K562 (cell line): ENCODE data around the gene ACOT13. TPM values are rescaled to one million over a fixed set of nuclear protein-coding genes. Genes with fewer than 3 reads are reported as not detected.

Experiments
- ARID3B ChIP-seq: fragments of 250-450 bp; sonication (Bioruptor Pico); IDR thresholded peaks from 2 replicates; pipeline ENCODE4 v1.4.0; 2020; ENCODE audit warnings: borderline replicate concordance
- DACH1 ChIP-seq: fragments of 450-650 bp; IDR thresholded peaks from 2 replicates; pipeline ENCODE4 v1.6.1; 2018; ENCODE audit not compliant: partially characterized antibody
- GABPA ChIP-seq: fragments of 200-800 bp; sonication (Bioruptor generic); conservative IDR thresholded peaks from 2 replicates; pipeline ENCODE4 v1.6.1; 2016; ENCODE audit warnings: low read depth, missing genetic modification characterization, missing compliant biosample characterization
- HDAC6 ChIP-seq: IDR thresholded peaks from 2 replicates; pipeline ENCODE4 v1.6.1; 2012; ENCODE audit warnings: low read depth, mild to moderate bottlenecking, control low read depth, inconsistent platforms, low read length, moderate library complexity
- HNRNPK ChIP-seq: fragments of 200-400 bp; formaldehyde crosslinking; IDR thresholded peaks from one replicate; pipeline ENCODE4 v1.6.1; 2018; ENCODE audit warnings: mild to moderate bottlenecking, low read depth, low read length; ENCODE audit not compliant: poor library complexity, severe bottlenecking
- KDM4B ChIP-seq, 2 experiments: fragments of 450-650 bp in 1 of 2; sonication (generic) in 1 of 2; IDR thresholded peaks; 2 replicates each; pipeline ENCODE4 v1.6.1; 2016 to 2017; ENCODE audit warnings: borderline replicate concordance in 2 of 2, antibody characterized with exemption in 1 of 2, low read depth in 1 of 2, mild to moderate bottlenecking in 1 of 2
- NR4A1 ChIP-seq, 2 experiments: fragments of 250-450 bp in 1 of 2; fragments of 450-650 bp in 1 of 2; sonication (Bioruptor Pico) in 1 of 2; IDR thresholded peaks; 2 replicates each; pipeline versions ENCODE4 v1.4.0 to v1.6.1; 2016 to 2020; ENCODE audit warnings: mild to moderate bottlenecking in 2 of 2, missing compliant biosample characterization in 1 of 2, missing genetic modification characterization in 1 of 2, moderate library complexity in 1 of 2
- POLR2AphosphoS2 ChIP-seq: IDR thresholded peaks from 2 replicates; pipeline ENCODE4 v1.6.1; 2012; ENCODE audit warnings: low read length, improper control_type of control experiment
- POLR2H ChIP-seq: IDR thresholded peaks from 2 replicates; pipeline ENCODE4 v1.6.1; 2016; ENCODE audit warnings: missing genetic modification characterization, low read depth, mild to moderate bottlenecking, control low read depth, missing compliant biosample characterization, moderate library complexity
- RFX5 ChIP-seq: IDR thresholded peaks from 2 replicates; pipeline ENCODE4 v1.6.1; 2011; ENCODE audit warnings: low read depth, mild to moderate bottlenecking, improper control_type of control experiment, low read length
- SMARCA4 ChIP-seq: fragments of 450-650 bp; IDR thresholded peaks from 2 replicates; pipeline ENCODE4 v1.6.1; 2016
- SUPT5H ChIP-seq: fragments of 450-650 bp; IDR thresholded peaks from 2 replicates; pipeline ENCODE4 v1.6.1; 2016
- TFE3 ChIP-seq: fragments of 450-650 bp; formaldehyde crosslinking; IDR thresholded peaks from 2 replicates; pipeline ENCODE4 v1.4.0; 2020; ENCODE audit warnings: mild to moderate bottlenecking, mixed read lengths
- THRB ChIP-seq: fragments of 450-650 bp; formaldehyde crosslinking; conservative IDR thresholded peaks from 2 replicates; pipeline ENCODE4 v1.4.0; 2022; ENCODE audit warnings: mild to moderate bottlenecking, missing genetic modification characterization
- ZBTB9 ChIP-seq: fragments of 450-650 bp; formaldehyde crosslinking; IDR thresholded peaks from 2 replicates; pipeline ENCODE4 v1.4.0; 2020; ENCODE audit warnings: mild to moderate bottlenecking, moderate library complexity
- ZFP1 ChIP-seq: fragments of 450-650 bp; formaldehyde crosslinking; IDR thresholded peaks from 2 replicates; pipeline ENCODE4 v1.4.0; 2020; ENCODE audit warnings: mild to moderate bottlenecking, mixed read lengths
- ZNF146 ChIP-seq: IDR thresholded peaks from one replicate; pipeline ENCODE4 v1.6.1; 2018; ENCODE audit warnings: missing compliant biosample characterization; ENCODE audit not compliant: unreplicated experiment
- ZNF253 ChIP-seq: fragments of 250-450 bp; sonication (Bioruptor Pico); conservative IDR thresholded peaks from 2 replicates; pipeline ENCODE4 v1.6.1; 2021; ENCODE audit warnings: mild to moderate bottlenecking
- ZNF324 ChIP-seq: fragments of 250-450 bp; sonication (Bioruptor Pico); IDR thresholded peaks from 2 replicates; pipeline ENCODE4 v1.4.0; 2020; ENCODE audit warnings: mild to moderate bottlenecking
- ZNF696 ChIP-seq: fragments of 250-450 bp; sonication (Bioruptor Pico); conservative IDR thresholded peaks from 2 replicates; pipeline ENCODE4 v1.4.0; 2020; ENCODE audit warnings: mild to moderate bottlenecking, moderate library complexity
- polyA plus RNA-seq, 8 experiments: library from polyadenylated mRNA; depleted of rRNA in 4 of 8; stranded (reverse) in 5 of 8; unstranded in 3 of 8; fragments of >200 nt; fragmentation: Nextera tagmentation in 2 of 8; fragmentation: Illumina TruSeq in 1 of 8; extraction: Ambion mirVana in 2 of 8; extraction: Trizol in 1 of 8; gene quantifications; 2 replicates each; pipeline versions ENCODE4 v1.2.1 to v1.2.3, GENCODE V29; 2011 to 2014; ENCODE audit warnings: inconsistent platforms in 1 of 8, missing spikeins in 1 of 8
- total RNA-seq, 7 experiments: library from RNA; depleted of rRNA in 6 of 7; stranded (reverse); fragments of >200 nt in 6 of 7; fragmentation: Illumina TruSeq in 2 of 7; extraction: Trizol in 2 of 7; gene quantifications; 2 replicates each; pipeline versions ENCODE4 v1.2.1 to v1.2.3, GENCODE V29; 2011 to 2021; ENCODE audit warnings: low replicate concordance in 1 of 7

The ACOT13 gene
- total and polyA plus RNA-seq, 9 of the 15 experiments (the other 6 are each of a cell fraction or from before 2014, with no cell fraction given): 14.1 to 129 (median 65.7) TPM

DNA sequence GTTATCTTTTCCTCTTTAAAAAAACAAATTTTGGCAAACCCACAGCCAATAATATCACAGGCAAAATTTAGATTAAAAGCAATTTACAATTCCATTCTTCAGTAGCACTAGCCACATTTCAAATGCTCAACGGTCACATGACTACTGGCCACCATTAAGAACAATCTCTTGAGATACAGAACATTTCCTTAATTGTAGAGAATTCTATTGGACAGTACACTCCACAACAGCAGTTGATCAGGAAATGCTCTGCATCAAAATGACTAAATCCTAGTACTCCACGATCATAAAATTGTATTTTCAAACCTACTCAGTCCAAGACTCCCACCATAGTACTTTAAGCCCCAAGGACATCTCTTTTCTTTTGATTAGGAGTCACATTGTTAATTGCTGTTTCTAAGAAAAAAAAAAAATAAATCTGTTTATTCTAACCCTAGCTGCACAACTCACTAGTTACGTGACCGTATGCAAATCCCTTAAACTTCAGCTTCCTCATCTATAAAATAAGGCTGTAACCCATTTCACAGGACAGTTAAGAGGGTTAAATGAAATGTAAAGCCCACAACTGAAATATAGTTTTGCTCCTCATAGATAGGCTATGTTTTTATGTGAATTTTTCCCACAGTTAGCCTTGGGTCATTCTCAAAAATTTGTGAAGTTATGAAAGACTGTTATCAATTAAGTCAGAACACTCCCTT, 42.3 kb downstream of the ACOT13 start (continued):
- TF ChIP-seq ZNF324 (CRISPR knock-in tag) (no peak), ZNF146 (CRISPR knock-in tag) (no peak), RFX5 (no peak), ARID3B (CRISPR knock-in tag) (no peak), NR4A1 (CRISPR knock-in tag; IDR thresholded peaks at IDR 0.05) (no peak), NR4A1 (tag; IDR thresholded peaks at IDR 0.05) (no peak), ZFP1 (CRISPR knock-in tag) (no peak), DACH1 (no peak), SMARCA4 (no peak), TFE3 (peak; percentile 85), KDM4B (IDR thresholded peaks at IDR 0.05; ENCODE audit: borderline replicate concordance in 2 of 2, low read depth in 1 of 2) (no peak), SUPT5H (peak; percentile 82), HDAC6 (no peak), ZNF696 (CRISPR knock-in tag) (peak; percentile 6; the same call in 1 of the 2 replicates), ZNF253 (no peak), THRB (CRISPR knock-in tag) (peak; percentile 85), GABPA (tag) (no peak), POLR2AphosphoS2 (peak; percentile 84; the same call in 1 of the 2 replicates), ZBTB9 (CRISPR knock-in tag) (no peak), POLR2H (tag) (no peak), HNRNPK (no peak)
